ENCODE data around the gene TRAPPC2.

The TRAPPC2 gene

DNA sequence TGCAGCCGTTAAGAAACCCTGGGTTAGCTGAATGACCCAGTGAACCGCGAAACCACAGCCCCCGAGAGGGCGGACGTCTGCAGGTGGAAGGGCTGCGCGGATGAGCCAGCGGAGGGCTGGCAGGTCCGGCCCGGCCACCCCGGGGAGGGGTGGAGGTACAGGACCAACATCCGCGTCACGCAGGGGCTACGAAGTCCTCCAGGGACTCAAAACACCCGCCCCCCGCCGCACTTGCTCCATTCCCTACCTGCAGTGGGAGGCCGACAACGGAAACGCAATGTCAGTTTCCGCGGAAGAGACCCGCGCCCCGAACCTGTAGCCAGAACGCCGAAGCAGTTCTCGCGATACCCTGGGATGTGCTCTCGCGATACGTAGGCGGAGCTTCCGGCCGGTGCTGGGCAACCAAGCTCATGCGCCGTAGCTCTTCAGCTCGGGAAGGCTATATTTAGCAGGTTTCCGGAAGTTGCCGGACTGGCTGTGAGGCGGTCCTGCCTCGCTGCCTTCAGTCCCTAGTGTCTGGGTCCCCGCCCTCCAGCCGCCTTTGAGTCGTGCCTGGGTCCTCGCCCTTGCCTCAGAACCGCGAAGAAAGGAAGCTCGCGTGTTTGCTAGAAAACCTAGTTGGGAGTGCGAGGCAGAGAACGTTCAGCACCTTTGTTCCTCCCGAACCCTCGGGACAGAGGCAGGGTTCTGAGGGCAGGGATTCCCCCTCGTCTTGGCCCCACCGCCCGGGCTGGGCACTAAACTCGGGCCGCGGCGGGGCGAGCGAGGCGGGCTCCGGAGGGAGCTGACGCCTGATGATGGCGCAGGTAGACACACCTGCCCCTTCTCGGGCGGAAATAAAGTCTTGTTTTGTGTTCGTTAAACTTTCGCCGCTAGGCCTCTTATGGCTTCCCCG is at the start of gene TRAPPC2, which contains the start of gene OFD1:
Gene TRAPPC2, minus strand, starts transcription at position 343 of the 895 bp plus-strand sequence. CDS start 14,657 bp downstream, outside the sequence.
Gene OFD1, plus strand, starts transcription at position 471 of the 895 bp plus-strand sequence. Its CDS starts 324 bp downstream, at position 795.
- TF ChIP-seq GATA3 (IDR thresholded peaks at IDR 0.05; ENCODE audit: low read depth, low read length), result no peak

- TF ChIP-seq GATA3 (IDR thresholded peaks at IDR 0.05; ENCODE audit: low read depth, low read length), result no peak
- TF ChIP-seq GATA2 (IDR thresholded peaks at IDR 0.05; ENCODE audit: low read depth, low read length), result no peak
Measured at GRCh38 chrX:13780868-13781427, 46.5 kb upstream of the TRAPPC2 start.

DNA sequence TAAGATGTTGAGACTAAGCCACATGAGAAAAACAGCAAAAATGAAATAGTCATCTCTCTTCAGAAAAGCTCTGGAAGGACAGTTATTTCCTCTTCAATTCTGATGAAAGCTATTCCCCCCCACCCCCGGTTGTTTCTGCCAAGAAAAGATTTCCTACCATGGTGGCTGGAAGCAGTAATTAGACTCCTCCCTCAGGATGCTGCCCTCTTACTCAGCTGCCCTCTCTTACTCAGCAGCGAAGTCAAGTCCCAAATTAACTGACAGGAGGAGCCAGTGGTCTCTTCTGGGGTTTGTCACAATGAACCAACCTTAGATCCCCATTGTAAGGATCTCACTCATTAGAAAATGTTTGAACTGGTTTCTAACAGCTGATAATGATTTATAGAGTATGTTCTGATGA is 44.5 kb upstream of the TRAPPC2 start:
- TF ChIP-seq GATA3 (IDR thresholded peaks at IDR 0.05; ENCODE audit: low read depth, low read length) (no peak), GATA2 (IDR thresholded peaks at IDR 0.05; ENCODE audit: low read depth, low read length) (no peak)

DNA sequence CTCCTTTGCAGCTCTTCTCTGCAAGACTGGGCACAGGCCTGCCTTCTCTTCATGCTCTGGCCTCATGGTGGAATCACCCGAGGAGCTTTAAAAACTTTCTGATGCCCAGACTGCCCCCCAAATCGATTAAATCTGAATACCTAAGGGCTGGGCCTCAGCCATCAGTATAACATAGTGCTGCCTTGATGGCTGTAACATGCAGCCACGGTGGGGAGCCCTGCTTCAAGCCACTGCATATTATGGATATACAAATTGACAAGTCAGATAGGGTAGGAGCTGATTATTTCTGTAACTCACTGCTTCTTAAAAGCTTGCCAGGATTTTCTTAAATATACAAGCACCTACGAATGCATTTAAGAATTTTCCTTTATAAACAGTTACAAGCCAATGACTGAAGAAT is 42.0 kb upstream of the TRAPPC2 start:
- TF ChIP-seq GATA3 (IDR thresholded peaks at IDR 0.05; ENCODE audit: low read depth, low read length) (no peak), GATA2 (IDR thresholded peaks at IDR 0.05; ENCODE audit: low read depth, low read length) (no peak)

DNA sequence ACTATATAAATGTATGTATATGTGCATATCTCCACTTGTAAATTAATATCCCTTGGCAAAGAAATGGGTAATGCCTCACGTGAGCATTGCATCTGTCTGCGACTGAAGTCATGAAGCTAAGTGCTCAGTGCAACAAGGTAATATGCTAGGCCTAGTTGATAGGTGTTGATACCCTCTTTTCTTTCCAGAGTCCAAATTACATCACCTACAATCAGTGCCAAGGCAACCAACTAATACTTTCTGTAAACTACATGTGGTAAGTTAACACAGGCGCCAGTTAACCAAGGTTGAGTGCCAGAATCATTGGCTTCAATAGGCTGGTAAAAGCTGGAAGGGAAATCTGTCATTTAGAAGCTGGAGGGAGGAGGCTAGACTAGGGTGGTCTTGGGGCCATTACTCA is 41.4 kb upstream of the TRAPPC2 start:
- TF ChIP-seq GATA3 (IDR thresholded peaks at IDR 0.05; ENCODE audit: low read depth, low read length) (no peak), GATA2 (IDR thresholded peaks at IDR 0.05; ENCODE audit: low read depth, low read length) (no peak)

DNA sequence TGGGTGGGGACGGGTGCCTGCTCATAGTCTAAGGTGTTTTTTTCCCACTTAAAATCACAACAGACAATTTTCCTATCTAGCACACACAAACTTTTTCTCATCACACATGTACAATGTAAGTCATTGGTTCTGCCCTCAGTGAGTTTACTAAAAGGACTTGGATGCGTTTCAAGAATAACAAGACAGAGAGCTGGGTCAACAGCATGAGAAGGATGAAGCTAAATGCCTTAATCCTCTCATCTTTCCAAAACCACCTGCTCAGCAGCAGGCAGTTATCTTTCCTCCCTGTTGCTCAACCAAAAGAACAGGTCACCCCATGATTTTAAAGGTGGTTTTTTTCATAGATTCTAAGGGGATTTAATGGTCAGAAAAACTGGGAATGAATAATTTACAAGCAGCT is 40.3 kb upstream of the TRAPPC2 start:
- TF ChIP-seq GATA2 (IDR thresholded peaks at IDR 0.05; ENCODE audit: low read depth, low read length) (no peak), GATA3 (IDR thresholded peaks at IDR 0.05; ENCODE audit: low read depth, low read length) (no peak)

DNA sequence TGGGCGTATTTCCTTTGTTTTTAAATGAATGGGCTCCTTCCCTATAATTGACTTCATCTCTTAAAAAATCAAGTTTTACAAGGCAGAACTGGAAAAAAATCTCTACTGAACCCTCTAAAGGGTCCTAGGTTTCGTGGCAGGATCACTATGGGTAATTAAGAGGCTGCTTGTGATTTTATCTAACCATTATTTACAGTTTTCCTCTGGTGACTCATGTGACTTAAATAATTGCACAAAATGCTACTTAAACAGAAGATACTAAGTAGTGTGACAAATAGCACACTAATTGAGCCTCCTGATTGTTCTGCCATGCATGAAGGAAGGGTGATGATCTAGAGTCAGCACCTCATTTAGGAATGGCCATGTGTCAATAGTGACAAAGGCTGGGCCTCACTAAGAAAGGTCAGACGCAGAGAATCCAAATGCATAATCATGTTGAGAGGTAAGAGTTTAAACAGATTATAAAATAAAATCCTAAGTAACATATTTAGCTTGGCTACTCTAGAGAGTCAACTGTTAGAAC is 35.7 kb upstream of the TRAPPC2 start:
- no peak for TF ChIP-seq GATA2 (IDR thresholded peaks at IDR 0.05; ENCODE audit: low read depth, low read length)
- TF ChIP-seq GATA3 (IDR thresholded peaks at IDR 0.05; ENCODE audit: low read depth, low read length), result no peak

- no peak for TF ChIP-seq GATA2 (IDR thresholded peaks at IDR 0.05; ENCODE audit: low read depth, low read length)
- TF ChIP-seq GATA3 (IDR thresholded peaks at IDR 0.05; ENCODE audit: low read depth, low read length), result no peak
Measured at GRCh38 chrX:13768939-13769338, 34.5 kb upstream of the TRAPPC2 start.

- no peak for TF ChIP-seq GATA2 (IDR thresholded peaks at IDR 0.05; ENCODE audit: low read depth, low read length)
- no peak for TF ChIP-seq GATA3 (IDR thresholded peaks at IDR 0.05; ENCODE audit: low read depth, low read length)
Measured at GRCh38 chrX:13764765-13765164, 30.3 kb upstream of the TRAPPC2 start.

DNA sequence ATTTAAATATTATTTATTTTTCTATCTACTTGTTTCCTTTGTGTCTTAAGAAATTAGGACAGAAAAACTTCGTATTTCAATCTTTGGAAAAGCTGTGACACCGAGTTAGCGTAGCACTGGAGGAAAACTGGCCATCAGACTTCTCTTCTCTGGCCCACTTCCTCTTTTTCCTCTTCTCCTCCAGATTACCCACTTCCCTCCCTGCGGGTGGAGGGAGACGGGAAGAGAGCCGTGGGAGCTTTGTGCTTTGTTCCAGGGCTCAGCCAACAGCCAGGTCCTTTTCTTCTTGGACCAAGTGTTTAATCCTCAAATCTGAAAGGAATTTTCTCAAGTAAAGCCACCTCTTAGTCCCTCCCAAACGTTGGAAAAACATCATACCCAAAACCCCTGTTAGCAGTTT is 29.9 kb upstream of the TRAPPC2 start:
- TF ChIP-seq GATA3 (IDR thresholded peaks at IDR 0.05; ENCODE audit: low read depth, low read length), result no peak
- TF ChIP-seq GATA2 (IDR thresholded peaks at IDR 0.05; ENCODE audit: low read depth, low read length), result no peak

- TF ChIP-seq GATA3 (IDR thresholded peaks at IDR 0.05; ENCODE audit: low read depth, low read length), result no peak
- no peak for TF ChIP-seq GATA2 (IDR thresholded peaks at IDR 0.05; ENCODE audit: low read depth, low read length)
Measured at GRCh38 chrX:13763489-13763888, 29.1 kb upstream of the TRAPPC2 start.

DNA sequence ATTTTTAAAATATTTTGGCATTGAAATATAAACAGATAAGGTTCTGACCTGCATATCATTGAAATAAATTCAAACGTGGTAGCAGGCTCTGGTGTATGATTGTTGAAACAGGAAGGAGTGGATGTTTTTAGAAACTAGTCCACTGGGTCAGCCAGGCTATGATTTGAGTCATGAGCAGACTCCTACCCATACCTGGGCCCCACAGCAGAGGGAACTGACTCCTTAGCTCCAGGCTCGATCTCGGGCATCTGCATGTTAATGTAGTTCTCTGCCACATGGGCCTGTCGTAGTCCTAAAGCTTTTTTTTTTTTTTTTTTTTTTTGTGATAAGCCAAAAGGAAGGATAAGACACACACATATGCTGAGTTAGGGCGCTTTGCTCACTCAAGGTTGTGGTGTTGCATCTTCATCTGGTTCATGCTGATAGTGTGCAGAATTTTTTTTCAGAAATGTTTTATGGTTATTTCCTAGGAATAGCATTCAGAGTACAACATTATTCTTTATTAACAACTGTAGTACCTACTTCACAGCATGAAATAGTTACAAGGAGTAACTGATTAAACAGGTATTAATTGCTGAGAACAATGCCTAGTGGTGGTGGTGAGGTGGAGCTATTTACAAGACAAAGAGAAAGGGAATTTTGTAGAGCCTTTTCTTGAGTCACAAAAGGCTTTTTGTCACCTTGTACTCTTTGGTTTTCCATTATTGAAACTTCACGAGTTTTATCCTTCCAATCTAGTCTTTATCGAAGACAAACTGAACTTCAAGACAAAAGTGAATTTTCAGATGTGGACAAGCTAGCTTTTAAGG is 27.4 kb upstream of the TRAPPC2 start:
- TF ChIP-seq GATA3 (IDR thresholded peaks at IDR 0.05; ENCODE audit: low read depth, low read length) (no peak), GATA2 (IDR thresholded peaks at IDR 0.05; ENCODE audit: low read depth, low read length) (no peak)

GRCh38 chrX:13760426-13760825 is 26.0 kb upstream of the TRAPPC2 start:
- TF ChIP-seq GATA2 (IDR thresholded peaks at IDR 0.05; ENCODE audit: low read depth, low read length) (no peak), GATA3 (IDR thresholded peaks at IDR 0.05; ENCODE audit: low read depth, low read length) (no peak)

- TF ChIP-seq GATA2 (IDR thresholded peaks at IDR 0.05; ENCODE audit: low read depth, low read length) (no peak), GATA3 (IDR thresholded peaks at IDR 0.05; ENCODE audit: low read depth, low read length) (no peak)
Measured at GRCh38 chrX:13759152-13759718, 24.8 kb upstream of the TRAPPC2 start.
